Ectodermal cell (in vitro differentiated cells): ENCODE measurements around the gene PIK3C3.

Source experiments
- H3K27ac ChIP-seq: 2 replicates; pipeline ENCODE4 v1.7.0; 2013; ENCODE audit warnings: mild to moderate bottlenecking, low read depth, low read length; ENCODE audit not compliant: insufficient read depth, poor library complexity, severe bottlenecking
- H3K27me3 ChIP-seq: 2 replicates; pipeline ENCODE4 v1.7.0; 2013; ENCODE audit warnings: mild to moderate bottlenecking, low read length; ENCODE audit not compliant: insufficient read depth, control insufficient read depth, poor library complexity, severe bottlenecking
- H3K36me3 ChIP-seq: one replicate; pipeline ENCODE4 v1.7.0; 2013; ENCODE audit warnings: low read length; ENCODE audit not compliant: control insufficient read depth, insufficient read depth
- H3K4me1 ChIP-seq: one replicate; pipeline ENCODE4 v1.7.0; 2013; ENCODE audit warnings: low read length; ENCODE audit not compliant: control insufficient read depth, insufficient read depth
- H3K4me3 ChIP-seq: 2 replicates; pipeline ENCODE4 v1.7.0; 2013; ENCODE audit warnings: low read depth, low read length, control low read depth; ENCODE audit not compliant: insufficient read depth
- H3K9me3 ChIP-seq: 2 replicates; pipeline ENCODE4 v1.7.0; 2013; ENCODE audit warnings: mild to moderate bottlenecking, low read length, moderate library complexity; ENCODE audit not compliant: control insufficient read depth
- WGBS, 2 experiments: methylation state at CpG; one replicate each; pipeline ENCODE4 v1.1.7; 2013; ENCODE audit warnings: missing lambda C conversion rate in 2 of 2; 5-methylcytosine and 5-hydroxymethylcytosine counted together

The PIK3C3 gene

DNA sequence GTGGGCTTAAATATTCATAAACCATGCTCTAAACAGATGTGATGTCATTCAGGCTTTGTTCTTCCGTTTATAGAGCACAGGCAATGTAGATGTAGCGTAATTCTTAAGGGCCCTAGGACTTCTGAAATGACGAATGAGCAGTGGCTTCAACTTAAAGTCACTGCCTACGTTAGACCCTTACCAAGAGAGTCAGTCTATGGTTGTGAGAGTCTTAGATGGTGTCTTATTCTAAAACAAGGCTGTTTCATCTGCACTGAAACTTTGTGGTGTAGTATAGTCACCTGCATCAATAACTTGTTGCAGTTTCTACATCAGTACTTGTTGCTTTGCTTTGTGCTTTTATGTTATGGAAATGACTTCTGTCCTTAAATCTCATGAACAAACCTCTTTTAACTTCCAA lies 56.0 kb downstream of the PIK3C3 start:
- 93 to 96% methylated on average over 4 of the region's 4 CpGs for WGBS, 2 experiments
- no peaks in the 10 kb centered on the region for H3K27me3 ChIP-seq
- H3K4me3 ChIP-seq, result no peak overlapping the region
- no peaks in the 10 kb centered on the region for H3K36me3 ChIP-seq
- H3K27ac ChIP-seq, result no peak overlapping the region
- no peaks in the 10 kb centered on the region for H3K4me1 ChIP-seq
- no peaks in the 10 kb centered on the region for H3K9me3 ChIP-seq

DNA sequence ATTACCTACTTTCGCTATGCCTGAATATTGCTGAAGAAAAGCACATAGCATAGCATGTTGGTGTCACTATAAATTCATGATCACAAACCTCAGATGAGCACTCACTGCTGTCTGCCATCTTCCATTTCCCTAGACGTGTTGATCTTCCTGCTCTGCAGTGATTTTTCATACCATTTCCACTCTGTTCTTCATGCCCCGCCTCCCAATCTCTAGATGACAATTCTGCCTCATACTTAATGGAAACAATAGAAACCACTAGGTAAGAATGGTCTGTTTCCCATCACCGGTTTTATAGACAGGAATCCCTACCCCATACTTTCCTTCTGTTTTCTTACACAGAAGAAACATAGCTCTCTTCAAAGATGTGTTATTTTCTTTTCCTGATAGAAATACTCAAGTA lies 63.8 kb downstream of the PIK3C3 start:
- H3K4me3 ChIP-seq, result no peak overlapping the region
- no peaks in the 10 kb centered on the region for H3K9me3 ChIP-seq
- H3K4me1 ChIP-seq, result no peaks in the 10 kb centered on the region
- WGBS, 2 experiments, result 83 to 84% methylated on average over 4 of the region's 4 CpGs
- H3K36me3 ChIP-seq, result peaks cover 2% of the 10 kb centered on the region
- no peak overlapping the region for H3K27ac ChIP-seq
- H3K27me3 ChIP-seq, result no peaks in the 10 kb centered on the region

DNA sequence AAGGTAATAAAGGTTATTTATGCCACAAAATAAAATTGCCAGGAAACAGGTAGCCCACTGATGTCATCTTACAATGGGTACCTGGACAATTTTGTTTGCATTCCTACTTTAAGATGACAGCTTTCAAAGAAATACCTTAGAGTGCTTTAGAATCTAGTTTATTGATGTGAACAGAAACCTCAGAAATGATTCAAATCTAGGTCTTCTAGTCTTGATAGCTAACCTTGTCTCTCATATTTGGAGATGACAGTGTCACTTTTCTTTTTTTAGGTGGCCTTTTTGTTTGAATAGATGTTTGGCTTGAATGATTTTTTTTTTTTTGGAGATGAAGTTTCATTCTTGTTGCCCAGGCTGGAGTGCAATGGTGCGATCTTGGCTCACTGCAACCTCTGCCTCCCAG lies 69.1 kb downstream of the PIK3C3 start:
- 80 to 93% methylated on average over 1 of the region's 1 CpG for WGBS, 2 experiments
- Histone ChIP-seq H3K4me3 (no peak overlapping the region), H3K4me1 (no peaks in the 10 kb centered on the region), H3K27me3 (no peaks in the 10 kb centered on the region), H3K36me3 (peaks cover 2% of the 10 kb centered on the region), H3K27ac (no peak overlapping the region), H3K9me3 (no peaks in the 10 kb centered on the region)

DNA sequence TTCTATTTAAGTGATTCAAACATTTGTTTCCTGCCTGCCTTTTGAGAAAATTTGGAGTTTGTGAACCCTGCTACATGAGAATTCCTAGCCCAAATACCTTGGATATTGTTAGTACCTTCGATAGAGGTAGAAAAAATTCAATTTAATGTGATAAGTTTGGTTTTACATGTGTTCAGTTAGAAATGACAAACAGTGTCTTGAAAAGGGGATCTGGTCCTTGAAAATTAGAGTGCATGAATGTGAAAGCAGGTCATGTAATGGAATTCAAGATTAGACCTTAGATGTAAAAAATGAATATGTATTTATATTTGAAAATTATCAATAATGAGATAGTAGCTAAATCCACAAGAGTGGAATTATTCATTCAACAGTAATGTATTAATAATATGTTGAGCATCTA lies 70.5 kb downstream of the PIK3C3 start:
- H3K27ac ChIP-seq, result no peak overlapping the region
- H3K4me3 ChIP-seq, result no peak overlapping the region
- peaks cover 2% of the 10 kb centered on the region for H3K36me3 ChIP-seq
- no peaks in the 10 kb centered on the region for H3K27me3 ChIP-seq
- 94 to 100% methylated on average over 1 of the region's 1 CpG for WGBS, 2 experiments
- no peaks in the 10 kb centered on the region for H3K9me3 ChIP-seq
- no peaks in the 10 kb centered on the region for H3K4me1 ChIP-seq

DNA sequence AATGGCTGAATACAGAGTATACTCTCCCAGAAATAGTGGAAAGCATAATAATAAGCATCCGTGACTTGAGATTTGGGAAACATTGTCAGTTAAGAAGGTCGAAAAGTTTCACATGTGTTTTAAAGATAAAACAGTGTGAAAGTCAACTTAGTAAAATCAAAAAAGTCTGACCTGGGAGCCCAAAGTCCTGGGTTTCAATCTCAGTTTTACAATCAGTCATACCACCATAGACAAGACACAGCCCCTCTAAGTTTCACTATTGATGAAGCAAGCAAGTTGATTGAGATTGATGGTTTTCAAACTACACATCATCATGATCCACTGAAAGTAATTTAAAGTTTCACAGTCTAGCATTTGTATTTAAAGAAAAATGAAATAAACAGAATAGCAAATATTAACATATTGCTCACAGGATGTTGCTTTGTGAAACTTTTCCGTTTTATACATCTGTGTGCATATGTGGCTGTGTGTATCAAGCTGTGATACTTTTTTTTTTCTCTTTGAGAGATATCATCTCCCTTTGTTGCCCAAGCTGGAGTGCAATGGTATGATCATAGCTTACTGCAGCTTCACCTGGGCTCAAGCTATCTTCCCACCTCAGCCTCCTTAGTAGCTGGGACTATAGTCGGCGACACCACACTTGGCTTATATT lies 71.1 kb downstream of the PIK3C3 start:
- H3K36me3 ChIP-seq, result peaks cover 2% of the 10 kb centered on the region
- WGBS, 2 experiments, result 98% methylated on average over 5 of the region's 5 CpGs
- H3K27ac ChIP-seq, result no peak overlapping the region
- H3K9me3 ChIP-seq, result no peaks in the 10 kb centered on the region
- no peaks in the 10 kb centered on the region for H3K27me3 ChIP-seq
- H3K4me1 ChIP-seq, result no peaks in the 10 kb centered on the region
- no peak overlapping the region for H3K4me3 ChIP-seq

DNA sequence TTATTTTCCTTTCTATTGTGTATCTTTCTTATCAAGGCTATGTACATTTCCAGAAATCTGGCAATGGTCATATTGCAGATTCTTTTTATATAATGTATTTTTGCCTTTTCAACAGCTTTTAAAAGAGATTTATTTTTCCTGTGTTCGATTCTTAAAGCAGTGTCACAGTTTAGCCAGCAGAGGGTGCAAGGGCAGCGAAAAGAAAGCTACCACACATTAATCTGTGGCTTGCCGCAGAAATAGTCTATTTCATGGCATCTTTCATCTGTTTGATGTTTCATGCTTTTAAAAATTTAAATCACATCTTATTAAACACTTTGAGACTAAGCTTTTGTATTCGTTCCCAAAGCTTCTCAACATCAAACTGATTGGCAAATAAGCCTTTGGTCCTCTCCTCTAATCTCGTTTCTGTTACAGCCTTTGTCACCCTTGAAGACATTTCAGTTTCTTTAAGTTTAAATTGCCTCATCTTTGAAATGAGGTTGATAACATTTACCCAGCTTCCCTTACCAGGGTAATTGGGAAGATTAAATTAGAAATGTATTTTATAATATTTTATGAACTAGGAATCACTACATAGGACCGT lies 73.3 kb downstream of the PIK3C3 start:
- 47 to 52% methylated on average over 5 of the region's 6 CpGs for WGBS, 2 experiments
- Histone ChIP-seq H3K36me3 (no peaks in the 10 kb centered on the region), H3K27ac (no peak overlapping the region), H3K27me3 (no peaks in the 10 kb centered on the region), H3K4me3 (no peak overlapping the region), H3K9me3 (no peaks in the 10 kb centered on the region), H3K4me1 (no peaks in the 10 kb centered on the region)

DNA sequence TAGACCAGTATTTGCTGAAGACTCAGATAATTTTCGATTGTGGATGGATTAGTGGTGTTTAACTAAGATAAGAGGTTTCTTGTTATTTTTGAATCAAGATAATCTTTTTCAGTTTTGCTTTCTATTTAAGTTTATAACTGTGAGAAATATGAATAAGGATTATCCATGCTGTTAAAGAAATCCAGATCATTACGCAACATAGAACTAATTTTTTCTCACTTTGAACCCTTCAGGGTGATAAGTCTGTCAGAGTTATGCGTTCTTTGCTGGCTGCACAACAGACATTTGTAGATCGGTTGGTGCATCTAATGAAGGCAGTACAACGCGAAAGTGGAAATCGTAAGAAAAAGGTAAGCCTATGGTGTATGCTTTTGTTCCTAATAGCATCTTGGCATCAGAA lies 74.1 kb downstream of the PIK3C3 start:
- H3K4me1 ChIP-seq, result no peaks in the 10 kb centered on the region
- H3K36me3 ChIP-seq, result no peaks in the 10 kb centered on the region
- 94 to 95% methylated on average over 7 of the region's 7 CpGs for WGBS, 2 experiments
- no peak overlapping the region for H3K4me3 ChIP-seq
- H3K27me3 ChIP-seq, result no peaks in the 10 kb centered on the region
- H3K9me3 ChIP-seq, result no peaks in the 10 kb centered on the region
- H3K27ac ChIP-seq, result no peak overlapping the region

DNA sequence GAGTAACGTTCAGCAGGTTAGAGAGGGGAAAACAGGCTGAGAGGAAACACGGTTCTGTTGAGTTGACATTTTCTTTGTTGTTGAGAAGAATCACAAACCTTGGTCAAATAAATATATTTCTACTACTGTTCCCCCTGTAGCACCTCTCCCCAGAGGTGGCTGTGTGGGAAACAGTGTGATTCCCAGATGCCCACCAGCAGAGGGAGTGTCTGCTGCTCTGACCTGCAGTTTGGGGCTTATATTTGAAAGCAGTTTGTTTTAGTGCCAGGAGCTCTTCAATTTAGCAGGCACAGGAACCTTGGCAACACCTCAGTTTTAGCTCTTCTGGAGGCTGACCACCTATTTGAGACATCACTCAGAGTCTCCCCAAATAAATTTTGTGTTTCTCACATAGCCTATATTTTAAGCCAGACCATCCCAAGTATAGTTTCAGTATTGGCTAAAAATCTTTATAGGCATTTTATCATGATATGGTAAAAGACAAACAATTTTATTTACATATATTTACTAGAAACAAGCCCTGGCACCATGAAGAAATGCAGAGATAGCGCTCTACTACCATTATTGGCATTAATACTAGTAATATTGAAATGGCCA lies 75.7 kb downstream of the PIK3C3 start:
- Histone ChIP-seq H3K27ac (no peak overlapping the region), H3K36me3 (no peaks in the 10 kb centered on the region), H3K9me3 (no peaks in the 10 kb centered on the region), H3K27me3 (no peaks in the 10 kb centered on the region), H3K4me1 (no peaks in the 10 kb centered on the region), H3K4me3 (no peak overlapping the region)
- WGBS, 2 experiments, result 73 to 74% methylated on average over 2 to 3 of the region's 3 CpGs

DNA sequence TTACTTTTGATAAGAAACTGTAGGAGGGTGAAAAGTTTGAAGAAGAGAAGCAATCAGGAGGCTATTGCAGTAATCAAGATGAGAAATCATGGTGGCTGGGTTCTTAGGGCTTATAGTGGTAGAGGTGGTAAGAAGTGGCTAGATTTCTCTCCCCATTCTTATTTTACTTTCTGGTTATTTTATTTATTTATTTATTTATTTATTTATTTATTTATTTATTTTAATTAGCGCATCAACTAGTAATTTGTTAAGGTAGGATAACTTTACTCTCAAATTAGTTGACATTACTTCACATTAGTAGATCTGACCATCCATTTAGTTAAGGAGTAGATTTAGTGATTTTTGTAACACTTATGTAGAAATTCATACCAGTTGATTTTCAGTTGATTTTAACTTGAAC lies 77.4 kb downstream of the PIK3C3 start:
- no peak overlapping the region for H3K4me3 ChIP-seq

DNA sequence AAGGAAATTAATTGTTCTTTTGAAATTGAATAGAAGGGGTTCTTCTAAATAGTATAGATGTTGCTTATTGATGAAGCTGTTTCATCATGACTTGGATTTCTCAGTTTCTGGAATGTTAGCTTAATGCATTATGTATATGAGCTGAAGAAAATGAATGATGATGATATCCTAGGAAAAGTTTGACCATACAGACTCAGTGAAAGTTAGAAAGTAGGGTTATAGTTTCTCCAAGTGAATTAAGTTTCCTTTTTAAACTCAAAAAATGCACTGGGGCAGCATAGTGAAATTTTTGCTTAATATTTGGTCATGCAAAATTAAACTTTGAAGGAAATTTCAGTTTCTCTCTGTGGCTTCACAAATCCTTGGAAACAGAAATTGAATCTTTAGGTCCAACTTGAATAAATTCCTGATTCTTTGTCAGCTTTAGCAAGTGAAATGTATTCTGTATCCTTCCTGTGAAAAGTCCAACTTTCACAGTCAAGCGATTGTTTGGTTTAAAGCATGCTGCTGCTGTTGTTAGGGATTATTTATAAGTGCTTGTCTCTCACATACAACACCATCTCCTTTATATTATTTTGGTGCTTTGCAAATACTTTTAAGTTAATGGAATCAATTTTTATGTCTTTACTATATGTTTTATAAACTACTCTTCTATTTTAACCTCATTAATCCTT lies 78.2 kb downstream of the PIK3C3 start:
- no peaks in the 10 kb centered on the region for H3K36me3 ChIP-seq
- no peaks in the 10 kb centered on the region for H3K4me1 ChIP-seq
- H3K4me3 ChIP-seq, result no peak overlapping the region
- no peaks in the 10 kb centered on the region for H3K27me3 ChIP-seq
- no peak overlapping the region for H3K27ac ChIP-seq
- WGBS, 2 experiments, result 100% methylated on average over 1 of the region's 1 CpG; no CpG with 5 or more reads in 1 of the 2 experiments
- H3K9me3 ChIP-seq, result no peaks in the 10 kb centered on the region

More for the DNA sequence above, 77.4 kb downstream of the PIK3C3 start:
- H3K27ac ChIP-seq, result no peak overlapping the region
- H3K27me3 ChIP-seq, result no peaks in the 10 kb centered on the region
- no peaks in the 10 kb centered on the region for H3K4me1 ChIP-seq
- no peaks in the 10 kb centered on the region for H3K36me3 ChIP-seq
- H3K9me3 ChIP-seq, result no peaks in the 10 kb centered on the region
- WGBS, 2 experiments, result no CpG with 5 or more reads among the region's 1 CpG
